Activated CD8-positive, alpha-beta memory T cell treated with anti-CD3 and anti-CD28 coated beads for 1 hour (primary cell): ENCODE results near the gene BASP1.
"Not testable (repeated sequence)": the region's sequence is repeated elsewhere in the genome, so short reads cannot be mapped to it uniquely, and the experiment has no call there.

Experiments used
- DNase-seq, 2 donors: peaks; one replicate each; pipeline ENCODE4 v3.0.0-alpha.2; 2020; ENCODE audit warnings: low read depth in 1 of 2; ENCODE audit errors: extremely low read depth in 1 of 2

The BASP1 gene

GRCh38 chr5:17190799-17191391, 26.5 kb upstream of the BASP1 start:
- DNase-seq, result no peak

GRCh38 chr5:17191574-17191973, 25.9 kb upstream of the BASP1 start:
- not testable (repeated sequence) for DNase-seq

- DNase-seq, result no peak
Observed at GRCh38 chr5:17192191-17192590, 25.2 kb upstream of the BASP1 start.

- DNase-seq, result no peak
Observed at GRCh38 chr5:17196024-17196423, 21.4 kb upstream of the BASP1 start.

GRCh38 chr5:17196697-17197096, 20.7 kb upstream of the BASP1 start:
- DNase-seq, result no peak

- no peak for DNase-seq
Observed at GRCh38 chr5:17203329-17204132, 13.9 kb upstream of the BASP1 start.

- no peak for DNase-seq
Observed at GRCh38 chr5:17204133-17204489, 13.3 kb upstream of the BASP1 start.

GRCh38 chr5:17206021-17206420, 11.4 kb upstream of the BASP1 start:
- no peak for DNase-seq

- DNase-seq, result no peak
Observed at GRCh38 chr5:17212191-17212590, 5.2 kb upstream of the BASP1 start.

GRCh38 chr5:17212996-17213395, 4.4 kb upstream of the BASP1 start:
- no peak for DNase-seq

- DNase-seq, result no peak
Observed at GRCh38 chr5:17213938-17214337, 3.5 kb upstream of the BASP1 start.

GRCh38 chr5:17214893-17215292, 2.5 kb upstream of the BASP1 start:
- DNase-seq, result no peak

- no peak for DNase-seq
Observed at GRCh38 chr5:17215361-17215760, 2.1 kb upstream of the BASP1 start.

- DNase-seq, result no peak
Observed at GRCh38 chr5:17216176-17216973, 1.1 kb upstream of the BASP1 start.

GRCh38 chr5:17216974-17217492, 398 bp upstream of the BASP1 start:
- DNase-seq, result no peak

- no peak for DNase-seq
Observed at GRCh38 chr5:17218353-17219005, 1.0 kb downstream of the BASP1 start.

GRCh38 chr5:17219006-17219422, 1.6 kb downstream of the BASP1 start:
- DNase-seq, result no peak

- DNase-seq, result no peak
Observed at GRCh38 chr5:17219469-17219868, 2.0 kb downstream of the BASP1 start.

- DNase-seq, result no peak
Observed at GRCh38 chr5:17219992-17220391, 2.6 kb downstream of the BASP1 start.

- no peak for DNase-seq
Observed at GRCh38 chr5:17220469-17220868, 3.0 kb downstream of the BASP1 start.
